ENCODE data around the gene STK33. TPM values are rescaled to one million over a fixed set of nuclear protein-coding genes. Genes with fewer than 3 reads are reported as not detected.

STK33 gene
- total and polyA plus RNA-seq, 12 donors = 6.8 to 36.0 (median 17.2) TPM

DNA sequence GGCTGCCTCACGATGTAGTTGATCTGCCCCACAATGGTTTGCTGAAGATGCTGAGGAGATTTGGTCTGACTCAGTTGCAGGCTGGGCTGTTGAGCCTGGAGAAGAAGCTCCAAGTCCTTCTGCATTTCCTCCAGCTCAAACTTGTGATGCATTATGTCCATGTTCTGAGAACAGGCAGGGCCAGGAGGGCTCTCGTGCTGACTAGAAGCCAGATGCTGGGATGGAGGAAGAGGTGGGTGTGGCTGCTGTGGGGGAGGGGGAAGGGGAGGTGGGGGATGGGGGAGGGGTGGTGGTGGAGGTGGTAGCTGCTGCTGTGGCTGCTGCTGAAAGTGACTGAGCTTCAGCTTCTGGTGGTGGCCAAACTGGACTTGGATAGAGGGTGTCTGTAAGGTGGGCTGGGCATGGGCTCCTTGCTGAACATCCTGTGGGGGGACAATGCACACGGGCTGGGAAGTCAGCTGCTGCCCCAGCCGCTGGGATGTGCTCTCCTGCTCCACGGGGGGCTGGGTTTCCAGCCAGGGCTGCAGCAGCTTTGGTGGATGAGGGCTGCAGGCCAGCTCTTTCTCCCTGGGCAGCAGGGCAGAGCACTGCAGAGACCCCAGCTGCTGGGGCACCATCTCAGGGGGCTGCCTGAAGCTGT is 46.4 kb upstream of the STK33 start:
- intact Hi-C loops (cut with DNase I) = no loop called here
- no peak for TF ChIP-seq POLR2A (IDR thresholded peaks at IDR 0.05)
- TF ChIP-seq, protein P1, sequence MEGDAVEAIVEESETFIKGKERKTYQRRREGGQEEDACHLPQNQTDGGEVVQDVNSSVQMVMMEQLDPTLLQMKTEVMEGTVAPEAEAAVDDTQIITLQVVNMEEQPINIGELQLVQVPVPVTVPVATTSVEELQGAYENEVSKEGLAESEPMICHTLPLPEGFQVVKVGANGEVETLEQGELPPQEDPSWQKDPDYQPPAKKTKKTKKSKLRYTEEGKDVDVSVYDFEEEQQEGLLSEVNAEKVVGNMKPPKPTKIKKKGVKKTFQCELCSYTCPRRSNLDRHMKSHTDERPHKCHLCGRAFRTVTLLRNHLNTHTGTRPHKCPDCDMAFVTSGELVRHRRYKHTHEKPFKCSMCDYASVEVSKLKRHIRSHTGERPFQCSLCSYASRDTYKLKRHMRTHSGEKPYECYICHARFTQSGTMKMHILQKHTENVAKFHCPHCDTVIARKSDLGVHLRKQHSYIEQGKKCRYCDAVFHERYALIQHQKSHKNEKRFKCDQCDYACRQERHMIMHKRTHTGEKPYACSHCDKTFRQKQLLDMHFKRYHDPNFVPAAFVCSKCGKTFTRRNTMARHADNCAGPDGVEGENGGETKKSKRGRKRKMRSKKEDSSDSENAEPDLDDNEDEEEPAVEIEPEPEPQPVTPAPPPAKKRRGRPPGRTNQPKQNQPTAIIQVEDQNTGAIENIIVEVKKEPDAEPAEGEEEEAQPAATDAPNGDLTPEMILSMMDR (IDR thresholded peaks at IDR 0.05) = no peak
- Histone ChIP-seq H3K27me3 (no peaks in the 10 kb centered on the region), H3K4me3 (no peak overlapping the region), H3K27ac (no peak overlapping the region), H3K36me3 (replicated peaks in 1 of 2) (peaks cover 0 to 47% of the 10 kb centered on the region in 2 donors), H3K4me1 (replicated peaks in 1 of 2) (no peaks in the 10 kb centered on the region), H3K9me3 (replicated peaks in 1 of 3) (no peaks in the 10 kb centered on the region)
- WGBS, 4 donors = 53 to 79% (median 60%) methylated on average over 3 to 5 of the region's 5 CpGs
- DNase-seq = no peak

GRCh38 chr11:8639655-8640054 is 45.6 kb upstream of the STK33 start:
- Histone ChIP-seq H3K27ac (no peak overlapping the region), H3K27me3 (no peaks in the 10 kb centered on the region), H3K9me3 (replicated peaks in 1 of 3) (no peaks in the 10 kb centered on the region), H3K4me3 (no peak overlapping the region), H3K36me3 (replicated peaks in 1 of 2) (peaks cover 0 to 41% of the 10 kb centered on the region in 2 donors), H3K4me1 (replicated peaks in 1 of 2) (no peaks in the 10 kb centered on the region)
- no peak for DNase-seq
- intact Hi-C loops (cut with DNase I) = no loop called here
- 75 to 88% (median 85%) methylated on average over 2 to 3 of the region's 3 CpGs for WGBS, 4 donors
- TF ChIP-seq, protein P1 (IDR thresholded peaks at IDR 0.05) = no peak
- TF ChIP-seq POLR2A (IDR thresholded peaks at IDR 0.05) = no peak

DNA sequence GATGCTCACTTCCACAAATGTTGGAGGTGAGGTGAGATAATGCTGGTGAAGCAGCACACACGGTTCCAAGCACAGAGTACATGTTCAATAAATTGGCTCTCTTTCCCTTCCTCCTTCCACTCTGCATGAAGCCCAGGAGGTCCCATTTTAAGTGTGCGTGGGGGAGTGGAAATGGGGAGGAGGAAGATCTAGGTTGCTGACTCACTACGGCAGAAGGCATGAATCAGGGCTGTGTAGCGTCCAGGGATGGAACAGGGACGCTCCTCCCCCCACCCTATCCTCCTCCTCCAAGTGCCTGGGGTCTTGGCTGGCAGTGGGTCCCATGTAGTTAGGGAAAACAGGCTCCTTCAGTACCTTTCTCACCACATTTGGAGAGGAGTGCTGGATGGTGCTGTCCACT is 44.3 kb upstream of the STK33 start:
- peaks cover 0 to 36% of the 10 kb centered on the region in 2 donors for H3K36me3 ChIP-seq (replicated peaks in 1 of 2)

GRCh38 chr11:8636127-8636526 is 42.1 kb upstream of the STK33 start:
- intact Hi-C loops (cut with DNase I) = no loop called here
- peaks cover 0 to 25% of the 10 kb centered on the region in 2 donors for H3K36me3 ChIP-seq (replicated peaks in 1 of 2)
- TF ChIP-seq, protein P1 (IDR thresholded peaks at IDR 0.05) = no peak
- TF ChIP-seq POLR2A (IDR thresholded peaks at IDR 0.05) = no peak
- no peaks in the 10 kb centered on the region for H3K9me3 ChIP-seq (replicated peaks in 1 of 3)
- no peaks in the 10 kb centered on the region for H3K27me3 ChIP-seq
- no peak overlapping the region for H3K4me3 ChIP-seq
- H3K4me1 ChIP-seq (replicated peaks in 1 of 2) = no peaks in the 10 kb centered on the region
- WGBS, 4 donors = 72 to 100% (median 96%) methylated on average over 2 of the region's 2 CpGs
- no peak overlapping the region for H3K27ac ChIP-seq
- DNase-seq = no peak

More for the DNA sequence above, 44.3 kb upstream of the STK33 start:
- no peak for DNase-seq
- no peak for TF ChIP-seq POLR2A (IDR thresholded peaks at IDR 0.05)
- TF ChIP-seq, protein P1 (IDR thresholded peaks at IDR 0.05) = no peak
- Histone ChIP-seq H3K4me1 (replicated peaks in 1 of 2) (no peaks in the 10 kb centered on the region), H3K27ac (no peak overlapping the region), H3K4me3 (no peak overlapping the region), H3K9me3 (replicated peaks in 1 of 3) (no peaks in the 10 kb centered on the region), H3K27me3 (no peaks in the 10 kb centered on the region)
- intact Hi-C loops (cut with DNase I) = no loop called here
- 86 to 96% (median 94%) methylated on average over 4 to 5 of the region's 5 CpGs for WGBS, 4 donors

All from adrenal gland (tissue), 12 donors.